HCT116 (cell line): ENCODE results near the gene OR4E1.

Source experiments
- ATF3 ChIP-seq: IDR thresholded peaks from 2 replicates; pipeline ENCODE4 v1.6.1; 2012
- CTCF ChIP-seq, 3 experiments: fragments of 200-600 bp in 1 of 3; sonication (generic) in 1 of 3; IDR thresholded peaks in 2 of 3; conservative IDR thresholded peaks in 1 of 3; 2 replicates each; pipeline ENCODE4 v1.5.1; 2012 to 2017; ENCODE audit warnings: low read depth in 2 of 3, low read length in 2 of 3, antibody characterized with exemption in 1 of 3, borderline replicate concordance in 1 of 3, control low read depth in 1 of 3, mild to moderate bottlenecking in 1 of 3, mixed read lengths in 1 of 3, mixed run types in 1 of 3, moderate library complexity in 1 of 3; ENCODE audit not compliant: insufficient read depth in 1 of 3
- EZH2 ChIP-seq: fragments of 200-600 bp; sonication (generic); IDR thresholded peaks from 2 replicates; pipeline ENCODE4 v1.6.1; 2017; ENCODE audit warnings: antibody characterized with exemption, mixed run types
- POLR2A ChIP-seq: IDR thresholded peaks from 2 replicates; pipeline ENCODE4 v1.7.0; 2011; ENCODE audit warnings: borderline replicate concordance; ENCODE audit not compliant: insufficient read depth, insufficient read length; ENCODE audit errors: extremely low read depth
- ZBTB33 ChIP-seq: IDR thresholded peaks from 2 replicates; pipeline ENCODE4 v1.6.1; 2011; ENCODE audit warnings: mild to moderate bottlenecking, low read length, moderate library complexity; ENCODE audit not compliant: insufficient replicate concordance; ENCODE audit errors: extremely low read depth

GRCh38 chr14:21703357-21704326 is 30.0 kb upstream of the OR4E1 start:
- TF ChIP-seq CTCF (IDR thresholded peaks at IDR 0.05 in 2 of 3, conservative IDR thresholded peaks at IDR 0.05 in 1 of 3; ENCODE audit: borderline replicate concordance in 1 of 3, insufficient read depth in 1 of 3, low read depth in 2 of 3, low read length in 2 of 3) = no peak
- TF ChIP-seq ATF3 = no peak
- no peak for TF ChIP-seq POLR2A
- no peak for TF ChIP-seq ZBTB33
- TF ChIP-seq EZH2 = no peak
